ENCODE results near the gene DMD.

- TF ChIP-seq CTCF (IDR thresholded peaks at IDR 0.05) = no peak
- no peak for TF ChIP-seq POLR2AphosphoS5 (IDR thresholded peaks at IDR 0.05; ENCODE audit: low read depth, low read length)
Measured at GRCh38 chrX:31711166-31711565, 1500.2 kb downstream of the DMD start.

Data from Panc1 (cell line).